Measurements from ENCODE around the gene NDUFV3. TPM values are rescaled to one million over a fixed set of nuclear protein-coding genes. Genes with fewer than 3 reads are reported as not detected.

NDUFV3 gene
- 10 to 100 TPM; 53.6 to 79.1 (median 72.1) TPM for total RNA-seq

DNA sequence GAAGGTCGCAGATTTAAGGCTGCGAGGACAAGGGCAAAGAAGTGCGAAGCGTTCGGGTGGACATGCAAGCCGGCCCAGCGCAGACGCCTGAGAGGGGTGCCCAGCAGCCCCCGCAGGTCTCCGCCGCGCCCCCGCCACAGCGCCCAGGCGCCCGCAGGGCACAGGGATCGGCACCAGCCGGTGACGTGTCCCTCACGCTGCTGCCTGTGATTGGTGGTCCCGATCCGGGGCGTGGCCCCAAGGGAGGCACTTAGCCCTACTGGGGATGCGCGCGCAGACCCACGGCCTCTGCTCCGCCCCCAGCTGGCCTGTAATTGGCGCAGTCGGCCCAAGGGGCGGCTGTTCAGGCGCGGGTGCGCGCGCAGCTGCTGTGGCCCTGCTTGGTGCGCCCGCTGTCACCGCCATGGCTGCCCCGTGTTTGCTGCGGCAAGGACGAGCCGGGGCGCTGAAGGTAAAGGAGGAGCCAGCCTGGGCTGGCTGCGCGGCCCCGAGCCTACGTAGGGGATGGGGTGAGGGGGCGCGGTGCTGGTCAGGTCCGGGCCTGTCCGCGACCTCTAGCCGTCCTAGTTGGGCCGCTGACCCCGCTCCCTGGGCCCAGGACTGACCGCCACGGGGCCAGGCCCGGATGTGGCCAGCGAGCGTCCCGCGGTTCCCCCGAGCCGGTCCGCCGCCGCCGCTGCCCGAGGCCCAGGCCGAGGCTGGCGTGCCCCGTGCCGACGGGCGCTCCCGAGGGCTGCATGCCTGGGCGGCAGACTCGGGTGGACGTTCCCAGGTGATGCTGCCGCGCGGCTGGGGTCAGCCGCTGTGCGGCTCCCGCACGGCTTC lies at the start of gene NDUFV3:
Gene NDUFV3, plus strand, starts transcription at position 379 of the 825 bp plus-strand sequence. Its CDS starts 25 bp downstream, at position 404.
- 0% methylated on average over 6 of the region's 87 CpGs; no CpG with 5 or more reads in 1 of the 2 donors for WGBS, 2 donors (ENCODE audit: low coverage in 1 of 2)
- H3K4me3 ChIP-seq: peak within 1 kb of the TSS; percentile 62 to 66
- peaks cover 0 to 24% of the 10 kb centered on the region in 2 donors for H3K36me3 ChIP-seq
- no peaks in the 10 kb centered on the region for H3K9me3 ChIP-seq
- H3K4me1 ChIP-seq: peaks cover 0 to 31% (median 3%) of the 10 kb centered on the region in 3 donors
- TF ChIP-seq EP300 (IDR thresholded peaks at IDR 0.05): no peak
- TF ChIP-seq, protein P1, sequence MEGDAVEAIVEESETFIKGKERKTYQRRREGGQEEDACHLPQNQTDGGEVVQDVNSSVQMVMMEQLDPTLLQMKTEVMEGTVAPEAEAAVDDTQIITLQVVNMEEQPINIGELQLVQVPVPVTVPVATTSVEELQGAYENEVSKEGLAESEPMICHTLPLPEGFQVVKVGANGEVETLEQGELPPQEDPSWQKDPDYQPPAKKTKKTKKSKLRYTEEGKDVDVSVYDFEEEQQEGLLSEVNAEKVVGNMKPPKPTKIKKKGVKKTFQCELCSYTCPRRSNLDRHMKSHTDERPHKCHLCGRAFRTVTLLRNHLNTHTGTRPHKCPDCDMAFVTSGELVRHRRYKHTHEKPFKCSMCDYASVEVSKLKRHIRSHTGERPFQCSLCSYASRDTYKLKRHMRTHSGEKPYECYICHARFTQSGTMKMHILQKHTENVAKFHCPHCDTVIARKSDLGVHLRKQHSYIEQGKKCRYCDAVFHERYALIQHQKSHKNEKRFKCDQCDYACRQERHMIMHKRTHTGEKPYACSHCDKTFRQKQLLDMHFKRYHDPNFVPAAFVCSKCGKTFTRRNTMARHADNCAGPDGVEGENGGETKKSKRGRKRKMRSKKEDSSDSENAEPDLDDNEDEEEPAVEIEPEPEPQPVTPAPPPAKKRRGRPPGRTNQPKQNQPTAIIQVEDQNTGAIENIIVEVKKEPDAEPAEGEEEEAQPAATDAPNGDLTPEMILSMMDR (IDR thresholded peaks at IDR 0.05): peak in 2 of 4 experiments; percentile 7 to 24
- peak; percentile 97 for TF ChIP-seq POLR2AphosphoS5 (IDR thresholded peaks at IDR 0.05)
- TF ChIP-seq POLR2A (IDR thresholded peaks at IDR 0.05): peak; percentile 93
- H3K27ac ChIP-seq: peak within 1 kb of the TSS; percentile 85 to 99 (median 94)
- peak; percentile 98 for ATAC-seq
- H3K27me3 ChIP-seq: no peaks in the 10 kb centered on the region

DNA sequence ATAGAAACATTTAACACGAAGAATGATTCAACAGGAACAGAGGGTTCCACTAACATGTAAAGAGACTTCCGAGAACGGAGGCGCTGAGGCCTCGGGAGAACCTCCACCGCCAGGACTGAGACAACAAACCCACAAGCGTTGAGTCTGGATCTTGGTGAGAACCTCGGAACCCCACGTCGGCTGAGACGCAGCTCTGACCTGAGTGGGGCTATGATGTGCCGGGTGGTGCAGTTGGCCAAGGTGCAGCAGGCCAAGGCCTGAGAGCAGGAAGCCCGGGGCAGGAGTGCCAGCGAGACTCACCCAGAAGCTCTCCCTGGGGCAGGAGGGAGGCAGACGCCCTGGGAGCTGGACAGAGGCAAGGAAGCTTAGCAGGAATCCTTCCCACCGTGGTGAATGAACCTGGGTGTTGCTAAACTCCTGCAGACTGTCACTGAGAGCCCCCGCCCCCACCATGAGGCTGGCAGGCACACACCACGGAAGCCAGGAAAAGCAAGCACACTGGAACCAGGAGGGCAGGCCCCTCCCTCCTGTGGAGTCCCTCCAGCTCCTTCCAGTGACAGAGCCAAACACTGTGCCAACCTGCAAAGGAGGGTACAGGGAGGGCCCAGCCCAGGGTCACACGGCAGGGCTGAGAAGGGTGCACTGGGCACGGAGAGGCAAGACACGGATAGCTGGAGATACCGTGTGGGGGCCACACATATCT lies 48.5 kb upstream of the NDUFV3 start:
- Histone ChIP-seq H3K27ac (peak overlapping the region in 2 of 4 donors; percentile 26 to 61), H3K27me3 (no peaks in the 10 kb centered on the region), H3K9me3 (no peaks in the 10 kb centered on the region), H3K4me3 (no peak overlapping the region), H3K4me1 (peaks cover 0 to 20% (median 0%) of the 10 kb centered on the region in 3 donors), H3K36me3 (peaks cover 0 to 88% of the 10 kb centered on the region in 2 donors)
- 84 to 100% methylated on average over 3 to 15 of the region's 22 CpGs for WGBS, 2 donors (ENCODE audit: low coverage in 1 of 2)
- TF ChIP-seq POLR2A (IDR thresholded peaks at IDR 0.05) (no peak), EP300 (IDR thresholded peaks at IDR 0.05) (no peak), POLR2AphosphoS5 (IDR thresholded peaks at IDR 0.05) (peak; percentile 7)
- TF ChIP-seq, protein P1 (IDR thresholded peaks at IDR 0.05): no peak
- peak; percentile 71 for ATAC-seq

GRCh38 chr21:42845296-42845965 lies 47.7 kb upstream of the NDUFV3 start:
- 71 to 94% methylated on average over 4 to 11 of the region's 21 CpGs for WGBS, 2 donors (ENCODE audit: low coverage in 1 of 2)
- ATAC-seq: no peak
- Histone ChIP-seq H3K27me3 (no peaks in the 10 kb centered on the region), H3K4me3 (no peak overlapping the region), H3K4me1 (peaks cover 0 to 20% (median 0%) of the 10 kb centered on the region in 3 donors), H3K27ac (peak overlapping the region in 3 of 4 donors; percentile 21 to 61 (median 26)), H3K9me3 (no peaks in the 10 kb centered on the region), H3K36me3 (peaks cover 0 to 88% of the 10 kb centered on the region in 2 donors)
- TF ChIP-seq POLR2A (IDR thresholded peaks at IDR 0.05) (no peak), EP300 (IDR thresholded peaks at IDR 0.05) (no peak), POLR2AphosphoS5 (IDR thresholded peaks at IDR 0.05) (no peak)
- TF ChIP-seq, protein P1 (IDR thresholded peaks at IDR 0.05): no peak

- Histone ChIP-seq H3K27me3 (no peaks in the 10 kb centered on the region), H3K4me3 (no peak overlapping the region), H3K27ac (no peak overlapping the region), H3K4me1 (peaks cover 0 to 20% (median 0%) of the 10 kb centered on the region in 3 donors), H3K9me3 (no peaks in the 10 kb centered on the region), H3K36me3 (peaks cover 0 to 88% of the 10 kb centered on the region in 2 donors)
- TF ChIP-seq POLR2A (IDR thresholded peaks at IDR 0.05): no peak
- TF ChIP-seq POLR2AphosphoS5 (IDR thresholded peaks at IDR 0.05): no peak
- TF ChIP-seq, protein P1 (IDR thresholded peaks at IDR 0.05): no peak
- no peak for TF ChIP-seq EP300 (IDR thresholded peaks at IDR 0.05)
- WGBS, 2 donors (ENCODE audit: low coverage in 1 of 2): 88 to 91% methylated on average over 9 to 10 of the region's 10 CpGs
- no peak for ATAC-seq
Measured at GRCh38 chr21:42846221-42846620, 46.9 kb upstream of the NDUFV3 start.

Data from gastroesophageal sphincter (tissue), 4 donors.